Right lobe of liver (tissue), 6 donors: ENCODE measurements around the gene SLC39A9. TPM values are rescaled to one million over a fixed set of nuclear protein-coding genes. Genes with fewer than 3 reads are reported as not detected.

Source experiments
- ATAC-seq, 4 donors: fragments of 200-7000 bp; cut with Tn5 transposase; one replicate each; pipeline ENCODE4 v1.9.1; 2020; ENCODE audit warnings: mild to moderate bottlenecking in 4 of 4, moderate library complexity in 4 of 4
- DNase-seq, 3 donors: peaks; one replicate each; pipeline ENCODE4 v3.0.0-alpha.2; 2020
- H3K27ac ChIP-seq, 3 donors: fragments of 200-600 bp; one replicate each; pipeline ENCODE4 v1.8.0; 2022
- H3K27me3 ChIP-seq, 2 donors: fragments of 200-600 bp; one replicate each; pipeline ENCODE4 v1.8.0; 2022
- H3K36me3 ChIP-seq, 4 donors: fragments of 200-600 bp; sonication (generic) in 1 of 4; one replicate each; pipeline versions ENCODE4 v1.5.1 to v1.8.0; 2017 to 2022; ENCODE audit warnings: control low read depth in 1 of 4
- H3K4me1 ChIP-seq, 4 donors: fragments of 200-600 bp; sonication (generic) in 1 of 4; one replicate each; pipeline versions ENCODE4 v1.5.1 to v1.8.0; 2017 to 2022; ENCODE audit warnings: control low read depth in 1 of 4
- H3K4me3 ChIP-seq, 3 donors: fragments of 200-600 bp; one replicate each; pipeline ENCODE4 v1.8.0; 2022
- H3K9me3 ChIP-seq, 4 donors: fragments of 200-600 bp; sonication (generic) in 1 of 4; one replicate each; pipeline versions ENCODE4 v1.5.1 to v1.8.0; 2017 to 2022; ENCODE audit warnings: control low read depth in 1 of 4
- CTCF ChIP-seq, 4 donors: fragments of 200-600 bp in 3 of 4; fragments of 450-650 bp in 1 of 4; IDR thresholded peaks; one replicate each; pipeline versions ENCODE4 v1.5.1 to v1.8.0; 2016 to 2022; ENCODE audit warnings: antibody characterized with exemption in 4 of 4, mild to moderate bottlenecking in 2 of 4
- POLR2A ChIP-seq: fragments of 450-650 bp; IDR thresholded peaks from one replicate; pipeline ENCODE4 v1.6.1; 2017; ENCODE audit warnings: antibody characterized with exemption, mild to moderate bottlenecking
- WGBS: methylation state at CpG from one replicate; pipeline ENCODE4 v1.1.6; 2018; ENCODE audit warnings: low coverage, low lambda C conversion rate; ENCODE audit not compliant: insufficient coverage; ENCODE audit errors: missing lambda C conversion rate; 5-methylcytosine and 5-hydroxymethylcytosine counted together
- intact Hi-C, 2 donors: fragments of 100-400 bp; cut with DNase I; formaldehyde crosslinking; loops; one replicate each; pipeline versions ENCODE4 v1.11.2 to v1.14.1; 2022
- total RNA-seq, 6 experiments: library from RNA; depleted of rRNA in 2 of 6; stranded (reverse); fragments of >200 nt in 2 of 6; fragmentation: NEBNext Ultra II Directional in 3 of 6; extraction: Animal tissue kit (Norgen Biotek cat#: 25700) in 3 of 6; gene quantifications; one replicate each; pipeline versions ENCODE4 v1.1.0 to v1.2.4, GENCODE V29; 2016 to 2023
- donor health status: DM: no; HTN: yes; CAD: no.
- donor health status: DM: no; HTN: no; CAD: no.
- donor health status: DM: no; HTN: no; CAD: no.
- donor health status: DM: no; HTN: yes; CAD: no.
- donor health status: DM: no; HTN: yes; CAD: no.

SLC39A9 gene
- total RNA-seq, 6 experiments from 2014 or later: 44.7 to 78.2 (median 58.2) TPM

GRCh38 chr14:69485315-69485660 lies 86.8 kb downstream of the SLC39A9 start:
- Histone ChIP-seq H3K27ac (no peak overlapping the region), H3K27me3 (peaks cover 0 to 11% of the 10 kb centered on the region in 2 donors), H3K4me1 (peaks cover 0 to 14% (median 7%) of the 10 kb centered on the region in 4 donors), H3K9me3 (no peaks in the 10 kb centered on the region), H3K36me3 (no peaks in the 10 kb centered on the region), H3K4me3 (no peak overlapping the region)
- intact Hi-C loops: no loop called here
- 25% methylated on average over 4 of the region's 11 CpGs for WGBS
- DNase-seq (peak in 1 of 3 donors; percentile 14), ATAC-seq (no peak)
- TF ChIP-seq CTCF (IDR thresholded peaks at IDR 0.05) (no peak), POLR2A (no peak)

- TF ChIP-seq CTCF (IDR thresholded peaks at IDR 0.05) (no peak), POLR2A (no peak)
- ATAC-seq (no peak), DNase-seq (peak in 1 of 3 donors; percentile 34)
- H3K4me1 ChIP-seq: peaks cover 0 to 14% (median 7%) of the 10 kb centered on the region in 4 donors
- no peaks in the 10 kb centered on the region for H3K36me3 ChIP-seq
- H3K9me3 ChIP-seq: no peaks in the 10 kb centered on the region
- H3K4me3 ChIP-seq: no peak overlapping the region
- intact Hi-C loops: no loop called here
- no peak overlapping the region for H3K27ac ChIP-seq
- WGBS: 80% methylated on average over 1 of the region's 6 CpGs
- H3K27me3 ChIP-seq: peaks cover 0 to 11% of the 10 kb centered on the region in 2 donors
Measured at GRCh38 chr14:69485701-69486100, 87.2 kb downstream of the SLC39A9 start.

GRCh38 chr14:69487226-69487625 lies 88.7 kb downstream of the SLC39A9 start:
- WGBS: 78% methylated on average over 3 of the region's 4 CpGs
- Histone ChIP-seq H3K27me3 (peaks cover 0 to 11% of the 10 kb centered on the region in 2 donors), H3K36me3 (no peaks in the 10 kb centered on the region), H3K4me1 (peaks cover 0 to 14% (median 7%) of the 10 kb centered on the region in 4 donors), H3K4me3 (no peak overlapping the region), H3K27ac (no peak overlapping the region), H3K9me3 (no peaks in the 10 kb centered on the region)
- no peak for ATAC-seq
- intact Hi-C loops: no loop called here
- TF ChIP-seq CTCF (IDR thresholded peaks at IDR 0.05): no peak
- TF ChIP-seq POLR2A: no peak
- DNase-seq: peak in 1 of 3 donors; percentile 12

- TF ChIP-seq CTCF (IDR thresholded peaks at IDR 0.05) (no peak), POLR2A (no peak)
- ATAC-seq (no peak), DNase-seq (no peak)
- 71% methylated on average over 3 of the region's 4 CpGs for WGBS
- peaks cover 0 to 11% of the 10 kb centered on the region in 2 donors for H3K27me3 ChIP-seq
- H3K36me3 ChIP-seq: no peaks in the 10 kb centered on the region
- H3K27ac ChIP-seq: no peak overlapping the region
- peaks cover 0 to 14% (median 7%) of the 10 kb centered on the region in 4 donors for H3K4me1 ChIP-seq
- H3K4me3 ChIP-seq: no peak overlapping the region
- no peaks in the 10 kb centered on the region for H3K9me3 ChIP-seq
- intact Hi-C loops: no loop called here
Measured at GRCh38 chr14:69487771-69488170, 89.3 kb downstream of the SLC39A9 start.

GRCh38 chr14:69489495-69489894 lies 91.0 kb downstream of the SLC39A9 start:
- Histone ChIP-seq H3K27ac (no peak overlapping the region), H3K27me3 (peaks cover 0 to 7% of the 10 kb centered on the region in 2 donors), H3K36me3 (no peaks in the 10 kb centered on the region), H3K4me3 (no peak overlapping the region), H3K4me1 (peaks cover 0 to 5% (median 2%) of the 10 kb centered on the region in 4 donors), H3K9me3 (no peaks in the 10 kb centered on the region)
- intact Hi-C loops: no loop called here
- peak in 1 of 3 donors; percentile 2 for DNase-seq
- TF ChIP-seq CTCF (IDR thresholded peaks at IDR 0.05): no peak
- no peak for TF ChIP-seq POLR2A
- no peak for ATAC-seq
